GM12865 (cell line): ENCODE data around the gene TPK1.
"Not testable (repeated sequence)": the region's sequence is repeated elsewhere in the genome, so short reads cannot be mapped to it uniquely, and the experiment has no call there.

Experiments
- DNase-seq: peaks from one replicate; pipeline ENCODE4 v3.0.0; 2010; ENCODE audit warnings: low read depth
- H3K4me3 ChIP-seq: 2 replicates; pipeline ENCODE4 v1.5.1; 2011; ENCODE audit warnings: mild to moderate bottlenecking, low read depth, low read length, control low read depth
- TF ChIP-seq, protein P1 (sequence below): IDR thresholded peaks from 2 replicates; pipeline ENCODE4 v1.5.1; 2011; ENCODE audit warnings: low read length, control low read depth, low read depth, inconsistent platforms; ENCODE audit not compliant: insufficient read depth; ENCODE audit errors: missing control alignments

Gene TPK1

DNA sequence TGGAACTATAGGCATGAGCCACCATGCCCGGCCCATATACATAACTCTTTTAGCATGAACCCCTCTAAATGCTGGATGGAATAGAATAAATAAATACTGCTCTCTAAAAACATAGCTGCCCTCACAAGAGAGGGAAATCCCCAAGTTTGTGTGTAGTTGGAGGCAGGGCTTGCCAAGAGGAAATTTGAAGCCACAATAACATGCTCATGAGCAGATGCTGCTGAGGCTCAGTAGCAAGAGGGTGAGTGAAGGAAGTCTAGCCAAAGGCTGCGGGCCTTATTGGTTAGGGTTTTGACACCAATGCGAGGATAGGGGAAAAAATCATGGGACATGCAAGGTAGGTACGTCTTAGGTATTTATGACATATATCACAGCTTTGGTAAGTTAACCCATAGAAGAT is 17.3 kb downstream of the TPK1 start:
- TF ChIP-seq, protein P1, sequence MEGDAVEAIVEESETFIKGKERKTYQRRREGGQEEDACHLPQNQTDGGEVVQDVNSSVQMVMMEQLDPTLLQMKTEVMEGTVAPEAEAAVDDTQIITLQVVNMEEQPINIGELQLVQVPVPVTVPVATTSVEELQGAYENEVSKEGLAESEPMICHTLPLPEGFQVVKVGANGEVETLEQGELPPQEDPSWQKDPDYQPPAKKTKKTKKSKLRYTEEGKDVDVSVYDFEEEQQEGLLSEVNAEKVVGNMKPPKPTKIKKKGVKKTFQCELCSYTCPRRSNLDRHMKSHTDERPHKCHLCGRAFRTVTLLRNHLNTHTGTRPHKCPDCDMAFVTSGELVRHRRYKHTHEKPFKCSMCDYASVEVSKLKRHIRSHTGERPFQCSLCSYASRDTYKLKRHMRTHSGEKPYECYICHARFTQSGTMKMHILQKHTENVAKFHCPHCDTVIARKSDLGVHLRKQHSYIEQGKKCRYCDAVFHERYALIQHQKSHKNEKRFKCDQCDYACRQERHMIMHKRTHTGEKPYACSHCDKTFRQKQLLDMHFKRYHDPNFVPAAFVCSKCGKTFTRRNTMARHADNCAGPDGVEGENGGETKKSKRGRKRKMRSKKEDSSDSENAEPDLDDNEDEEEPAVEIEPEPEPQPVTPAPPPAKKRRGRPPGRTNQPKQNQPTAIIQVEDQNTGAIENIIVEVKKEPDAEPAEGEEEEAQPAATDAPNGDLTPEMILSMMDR: no peak
- peak; percentile 47 for DNase-seq
- H3K4me3 ChIP-seq: no peak overlapping the region

DNA sequence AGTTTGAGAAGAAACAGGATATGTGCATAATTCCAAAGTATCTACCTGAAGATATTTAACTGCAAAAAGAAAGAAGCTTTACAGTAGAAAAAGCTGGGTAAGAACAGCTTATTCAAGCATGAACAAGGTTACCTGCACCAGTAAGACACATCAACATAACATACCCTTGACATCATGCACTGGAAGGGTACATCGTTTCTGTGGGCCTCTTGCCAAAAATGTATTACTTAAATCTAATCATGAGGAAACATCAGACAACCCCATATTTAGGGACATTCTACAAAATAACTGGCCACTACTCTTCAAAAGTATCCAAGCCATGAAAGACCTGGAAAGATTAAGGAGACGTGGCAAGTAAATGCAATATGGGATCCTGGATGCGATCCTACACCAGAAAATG is 18.9 kb downstream of the TPK1 start:
- TF ChIP-seq, protein P1: no peak
- no peak for DNase-seq
- no peak overlapping the region for H3K4me3 ChIP-seq

DNA sequence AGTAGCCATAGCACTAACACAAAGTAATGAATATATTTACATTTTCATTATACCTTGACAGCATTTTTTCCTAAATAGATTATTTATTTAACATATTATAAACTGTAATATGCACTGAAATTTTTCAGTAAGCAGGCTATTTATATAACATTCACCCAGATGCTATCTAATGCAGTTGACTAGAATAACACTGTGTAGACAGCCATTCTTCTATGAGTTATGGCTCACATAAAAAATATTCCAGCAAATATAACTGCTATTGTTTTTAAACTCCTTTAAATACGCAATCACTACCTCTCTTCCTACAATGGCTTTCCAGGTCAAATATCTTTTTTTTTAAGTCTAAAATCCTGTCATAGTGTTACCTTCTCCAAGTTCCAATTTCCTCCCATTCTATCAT is 21.6 kb downstream of the TPK1 start:
- H3K4me3 ChIP-seq: no peak overlapping the region
- TF ChIP-seq, protein P1: no peak
- DNase-seq: no peak

DNA sequence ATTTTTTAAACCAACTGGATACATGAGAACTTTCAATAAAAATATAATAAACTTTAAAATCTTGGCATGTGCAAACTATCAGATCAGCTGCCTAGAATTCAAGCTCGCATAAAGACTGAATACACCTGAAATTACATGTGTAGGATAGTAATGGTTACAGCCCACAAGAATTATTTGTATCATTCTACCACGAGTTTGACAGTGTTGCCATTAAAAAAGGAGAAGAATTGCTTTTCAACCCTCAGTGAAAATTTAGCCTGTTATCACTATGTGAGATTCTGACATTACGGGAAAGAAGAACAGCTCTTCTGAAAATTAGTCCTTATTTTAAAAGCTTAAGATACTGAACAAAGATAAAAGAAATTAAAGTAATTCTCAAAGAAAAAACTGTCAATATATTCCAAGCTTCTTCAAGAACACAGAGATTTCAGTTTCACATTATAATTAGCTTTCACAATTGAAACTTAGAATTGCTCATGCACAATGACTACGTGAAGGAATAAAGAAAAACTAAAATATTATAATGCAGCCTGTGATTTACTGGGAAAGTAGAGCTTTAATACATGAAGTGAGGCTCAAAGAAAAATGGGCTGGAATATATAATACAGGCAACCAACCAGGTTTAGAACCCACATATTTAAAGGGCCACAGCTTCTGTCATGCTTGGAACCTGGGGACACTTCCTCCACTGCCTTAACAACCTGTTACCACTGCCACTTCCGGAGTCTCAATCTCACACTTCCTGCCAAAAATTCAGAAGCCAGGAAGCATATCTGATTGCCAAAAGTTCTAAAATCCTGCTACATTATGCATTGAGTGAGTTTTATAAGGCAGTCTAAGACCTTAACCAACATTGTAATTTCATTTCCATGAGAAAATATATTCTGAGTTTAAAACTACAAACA is 23.2 kb downstream of the TPK1 start:
- peak; percentile 45 for DNase-seq
- H3K4me3 ChIP-seq: no peak overlapping the region
- TF ChIP-seq, protein P1: no peak

DNA sequence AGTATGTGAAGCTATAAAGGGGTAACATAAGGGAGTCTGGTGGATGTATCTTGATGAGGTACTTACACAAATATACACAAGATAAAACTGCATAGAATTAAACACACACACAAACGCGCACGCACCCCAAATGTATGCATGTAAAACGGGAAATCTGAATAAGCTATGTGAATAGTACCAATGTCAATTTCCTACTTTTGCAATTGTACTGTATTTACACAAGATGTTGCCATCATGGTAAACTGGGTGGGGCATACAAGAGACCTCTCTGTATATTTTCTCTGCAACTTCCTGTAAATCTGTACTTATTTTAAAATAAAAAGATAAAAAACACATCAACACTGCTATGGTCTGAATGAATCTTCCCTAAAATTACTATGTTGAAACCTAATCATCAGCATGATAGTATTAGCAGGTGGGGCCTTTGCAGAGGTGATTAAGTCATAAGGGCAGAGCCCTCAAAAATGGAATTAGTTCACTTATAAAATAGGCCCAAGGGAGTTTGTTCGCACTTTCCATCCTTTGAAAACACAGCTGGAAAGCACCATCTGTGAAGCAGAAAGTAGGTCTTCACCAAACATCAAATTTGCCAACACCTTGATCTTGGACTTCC is 30.1 kb downstream of the TPK1 start:
- TF ChIP-seq, protein P1: no peak
- DNase-seq: no peak
- no peak overlapping the region for H3K4me3 ChIP-seq

DNA sequence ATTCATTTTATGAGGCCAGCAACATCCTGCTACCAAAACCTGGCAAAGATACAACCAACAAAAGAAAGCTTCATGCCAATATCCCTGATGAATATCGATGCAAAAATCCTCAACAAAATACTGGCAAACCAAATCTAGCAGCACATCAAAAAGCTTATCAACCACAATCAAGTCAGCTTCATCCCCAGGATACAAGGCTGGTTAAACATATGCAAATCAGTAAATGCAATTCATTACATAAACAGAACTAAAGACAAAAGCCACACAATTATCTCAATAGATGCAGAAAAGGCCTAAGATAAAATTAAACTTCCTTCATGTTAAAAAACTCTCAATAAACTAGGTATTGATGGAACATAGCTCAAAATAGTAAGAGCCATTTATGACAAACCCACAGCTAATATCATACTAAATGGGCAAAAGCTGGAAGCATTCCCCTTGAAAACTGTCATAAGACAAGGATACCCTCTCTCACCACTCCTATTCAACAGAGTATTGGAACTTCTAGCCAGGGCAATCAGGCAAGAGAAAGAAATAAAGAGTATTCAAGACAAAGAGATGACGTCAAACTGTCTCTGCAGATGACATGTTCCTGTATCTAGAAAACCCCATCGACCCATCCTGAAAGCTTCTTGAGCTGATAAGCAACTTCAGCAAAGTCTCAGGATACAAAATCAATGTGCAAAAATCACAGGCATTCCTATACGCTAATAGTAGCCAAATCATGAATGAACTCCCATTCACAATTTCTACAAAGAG is 35.0 kb downstream of the TPK1 start:
- DNase-seq, H3K4me3 ChIP-seq: not testable (repeated sequence)

DNA sequence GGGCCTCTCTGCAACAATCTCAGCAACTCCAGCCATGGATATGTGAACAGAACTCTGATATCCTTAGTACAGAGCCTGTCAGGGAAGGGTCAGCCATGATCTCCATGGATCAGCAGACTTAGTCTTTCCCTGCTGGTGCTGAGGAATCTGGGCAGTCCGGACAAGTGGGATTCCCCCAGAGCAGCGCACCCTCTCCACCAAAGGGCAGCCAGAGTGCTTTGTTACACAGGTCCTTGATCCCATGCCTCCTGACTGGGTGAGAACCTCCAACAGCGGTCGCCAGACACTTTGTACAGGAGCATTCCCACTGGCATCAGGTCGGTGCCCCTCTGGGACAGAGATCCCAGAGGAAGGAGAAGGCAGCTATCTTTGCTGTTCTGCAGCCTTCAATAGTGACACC is 38.9 kb downstream of the TPK1 start:
- TF ChIP-seq, protein P1: no peak
- H3K4me3 ChIP-seq: no peak overlapping the region
- DNase-seq: no peak
